ENCODE measurements around the gene LCN12.

GRCh38 chr9:136920734-136921231 lies 31.3 kb upstream of the LCN12 start:
- TF ChIP-seq, protein P1, sequence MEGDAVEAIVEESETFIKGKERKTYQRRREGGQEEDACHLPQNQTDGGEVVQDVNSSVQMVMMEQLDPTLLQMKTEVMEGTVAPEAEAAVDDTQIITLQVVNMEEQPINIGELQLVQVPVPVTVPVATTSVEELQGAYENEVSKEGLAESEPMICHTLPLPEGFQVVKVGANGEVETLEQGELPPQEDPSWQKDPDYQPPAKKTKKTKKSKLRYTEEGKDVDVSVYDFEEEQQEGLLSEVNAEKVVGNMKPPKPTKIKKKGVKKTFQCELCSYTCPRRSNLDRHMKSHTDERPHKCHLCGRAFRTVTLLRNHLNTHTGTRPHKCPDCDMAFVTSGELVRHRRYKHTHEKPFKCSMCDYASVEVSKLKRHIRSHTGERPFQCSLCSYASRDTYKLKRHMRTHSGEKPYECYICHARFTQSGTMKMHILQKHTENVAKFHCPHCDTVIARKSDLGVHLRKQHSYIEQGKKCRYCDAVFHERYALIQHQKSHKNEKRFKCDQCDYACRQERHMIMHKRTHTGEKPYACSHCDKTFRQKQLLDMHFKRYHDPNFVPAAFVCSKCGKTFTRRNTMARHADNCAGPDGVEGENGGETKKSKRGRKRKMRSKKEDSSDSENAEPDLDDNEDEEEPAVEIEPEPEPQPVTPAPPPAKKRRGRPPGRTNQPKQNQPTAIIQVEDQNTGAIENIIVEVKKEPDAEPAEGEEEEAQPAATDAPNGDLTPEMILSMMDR (IDR thresholded peaks at IDR 0.05): no peak
- no peak for TF ChIP-seq POLR2AphosphoS5 (IDR thresholded peaks at IDR 0.05; ENCODE audit: low read depth, low read length)
- TF ChIP-seq FOXM1 (IDR thresholded peaks at IDR 0.05; ENCODE audit: low read depth): no peak
- TF ChIP-seq EP300 (IDR thresholded peaks at IDR 0.05; ENCODE audit: borderline replicate concordance in 1 of 2, low read depth in 1 of 2, low read length in 1 of 2): no peak
- no peak for TF ChIP-seq MAX (IDR thresholded peaks at IDR 0.05; ENCODE audit: low read depth)
- TF ChIP-seq, protein P2, sequence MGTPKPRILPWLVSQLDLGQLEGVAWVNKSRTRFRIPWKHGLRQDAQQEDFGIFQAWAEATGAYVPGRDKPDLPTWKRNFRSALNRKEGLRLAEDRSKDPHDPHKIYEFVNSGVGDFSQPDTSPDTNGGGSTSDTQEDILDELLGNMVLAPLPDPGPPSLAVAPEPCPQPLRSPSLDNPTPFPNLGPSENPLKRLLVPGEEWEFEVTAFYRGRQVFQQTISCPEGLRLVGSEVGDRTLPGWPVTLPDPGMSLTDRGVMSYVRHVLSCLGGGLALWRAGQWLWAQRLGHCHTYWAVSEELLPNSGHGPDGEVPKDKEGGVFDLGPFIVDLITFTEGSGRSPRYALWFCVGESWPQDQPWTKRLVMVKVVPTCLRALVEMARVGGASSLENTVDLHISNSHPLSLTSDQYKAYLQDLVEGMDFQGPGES (IDR thresholded peaks at IDR 0.05; ENCODE audit: low read depth, low read length): no peak
- TF ChIP-seq EZH2phosphoT487 (IDR thresholded peaks at IDR 0.05; ENCODE audit: borderline replicate concordance, low read depth): no peak
- no peak for TF ChIP-seq SMC3 (IDR thresholded peaks at IDR 0.05; ENCODE audit: low read depth, low read length)
- TF ChIP-seq, protein P3, sequence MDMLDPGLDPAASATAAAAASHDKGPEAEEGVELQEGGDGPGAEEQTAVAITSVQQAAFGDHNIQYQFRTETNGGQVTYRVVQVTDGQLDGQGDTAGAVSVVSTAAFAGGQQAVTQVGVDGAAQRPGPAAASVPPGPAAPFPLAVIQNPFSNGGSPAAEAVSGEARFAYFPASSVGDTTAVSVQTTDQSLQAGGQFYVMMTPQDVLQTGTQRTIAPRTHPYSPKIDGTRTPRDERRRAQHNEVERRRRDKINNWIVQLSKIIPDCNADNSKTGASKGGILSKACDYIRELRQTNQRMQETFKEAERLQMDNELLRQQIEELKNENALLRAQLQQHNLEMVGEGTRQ (IDR thresholded peaks at IDR 0.05; ENCODE audit: borderline replicate concordance, low read depth, low read length): no peak
- TF ChIP-seq ZBTB33 (IDR thresholded peaks at IDR 0.05; ENCODE audit: borderline replicate concordance, low read depth): no peak
- no peak for TF ChIP-seq MXI1 (IDR thresholded peaks at IDR 0.05; ENCODE audit: low read depth, low read length)
- no peak for TF ChIP-seq RAD21 (IDR thresholded peaks at IDR 0.05; ENCODE audit: low read length)
- TF ChIP-seq SIN3A (IDR thresholded peaks at IDR 0.05; ENCODE audit: borderline replicate concordance, low read depth, low read length): no peak

Data from SK-N-SH (cell line).